Keratinocyte (primary cell): Measurements from ENCODE around the gene GPC3. TPM values are rescaled to one million over a fixed set of nuclear protein-coding genes. Genes with fewer than 3 reads are reported as not detected.

Experiments used
- DNase-seq: peaks from one replicate; pipeline ENCODE4 v3.0.0-alpha.2; 2011; ENCODE audit warnings: low read depth, missing footprints, low spot score
- FAIRE-seq: peaks from 2 replicates; lab custom pipeline; 2011; peaks lifted over from hg19 to GRCh38; lab: Jason Lieb, UNC
- H2AFZ ChIP-seq: 2 replicates; pipeline ENCODE4 v1.6.0; 2012; ENCODE audit warnings: low read length, control low read depth, inconsistent platforms; ENCODE audit not compliant: control insufficient read depth
- H3K27ac ChIP-seq: 2 replicates; pipeline ENCODE4 v1.5.1; 2011; ENCODE audit warnings: low read length; ENCODE audit not compliant: control insufficient read depth, insufficient read depth
- H3K27me3 ChIP-seq: 3 replicates; pipeline ENCODE4 v1.6.0; 2011; ENCODE audit warnings: low read length; ENCODE audit not compliant: control insufficient read depth, insufficient read depth; ENCODE audit errors: extremely low read depth
- H3K36me3 ChIP-seq, 2 experiments: 2 replicates in 1 of 2; 3 replicates in 1 of 2; pipeline ENCODE4 v1.5.1; 2011; ENCODE audit warnings: low read length in 2 of 2, mild to moderate bottlenecking in 1 of 2; ENCODE audit not compliant: control insufficient read depth in 2 of 2, insufficient read depth in 2 of 2; ENCODE audit errors: extremely low read depth in 1 of 2
- H3K4me1 ChIP-seq: 3 replicates; pipeline ENCODE4 v1.5.1; 2011; ENCODE audit warnings: low read length; ENCODE audit not compliant: control insufficient read depth, insufficient read depth; ENCODE audit errors: extremely low read depth
- H3K4me2 ChIP-seq: 3 replicates; pipeline ENCODE4 v1.6.0; 2011; ENCODE audit warnings: low read depth, low read length; ENCODE audit not compliant: control insufficient read depth, insufficient read depth; ENCODE audit errors: extremely low read depth
- H3K4me3 ChIP-seq, 3 experiments: fragments of 200-600 bp in 1 of 3; sonication (generic) in 1 of 3; 2 replicates in 2 of 3; 3 replicates in 1 of 3; pipeline ENCODE4 v1.5.1; 2011 to 2016; ENCODE audit warnings: low read length in 3 of 3, mild to moderate bottlenecking in 3 of 3, control low read depth in 2 of 3, inconsistent platforms in 1 of 3, low read depth in 1 of 3, mixed read lengths in 1 of 3, mixed run types in 1 of 3, moderate library complexity in 1 of 3; ENCODE audit not compliant: control insufficient read depth in 2 of 3, insufficient read depth in 2 of 3; ENCODE audit errors: extremely low read depth in 1 of 3
- H3K79me2 ChIP-seq: 2 replicates; pipeline ENCODE4 v1.6.0; 2012; ENCODE audit warnings: low read length; ENCODE audit not compliant: control insufficient read depth, insufficient read depth
- H3K9ac ChIP-seq: 3 replicates; pipeline ENCODE4 v1.6.0; 2011; ENCODE audit warnings: low read length; ENCODE audit not compliant: control insufficient read depth, insufficient read depth; ENCODE audit errors: extremely low read depth
- H3K9me1 ChIP-seq: 3 replicates; pipeline ENCODE4 v1.6.0; 2011; ENCODE audit warnings: low read length; ENCODE audit not compliant: control insufficient read depth, insufficient read depth; ENCODE audit errors: extremely low read depth
- H3K9me3 ChIP-seq: 2 replicates; pipeline ENCODE4 v1.5.1; 2012; ENCODE audit warnings: low read depth, low read length; ENCODE audit not compliant: control insufficient read depth
- H4K20me1 ChIP-seq: 3 replicates; pipeline ENCODE4 v1.6.0; 2011; ENCODE audit warnings: low read length; ENCODE audit not compliant: control insufficient read depth, insufficient read depth; ENCODE audit errors: extremely low read depth
- EZH2 ChIP-seq: IDR thresholded peaks from one replicate; pipeline ENCODE4 v1.6.1; 2012; ENCODE audit warnings: inconsistent platforms, mild to moderate bottlenecking, low read length, moderate library complexity
- dilution Hi-C: fragments of 300-500 bp; cut with MboI; formaldehyde crosslinking; loops from one replicate; pipeline ENCODE4 v1.7.0; 2020; ENCODE audit warnings: low sequenced_read_pairs; ENCODE audit not compliant: extremely low pct_ligation_motif_present
- polyA plus RNA-seq, 5 experiments: library from polyadenylated mRNA; depleted of rRNA in 3 of 5; stranded (reverse) in 3 of 5; stranded (forward) in 1 of 5; unstranded in 1 of 5; fragments of >200 nt; gene quantifications; 1 replicate in 1 of 5; 2 replicates in 3 of 5; 3 replicates in 1 of 5; pipeline versions ENCODE4 v1.2.1 to v1.2.3, GENCODE V29; 2011 to 2012; ENCODE audit warnings: missing spikeins in 2 of 5, low read depth in 1 of 5, low replicate concordance in 1 of 5
- TF ChIP-seq, protein P1 (sequence below), 3 experiments: IDR thresholded peaks in 1 of 3; conservative IDR thresholded peaks in 1 of 3; optimal IDR thresholded peaks in 1 of 3; 2 replicates in 2 of 3; 3 replicates in 1 of 3; pipeline versions ENCODE3 to v1.5.1; 2011; ENCODE audit warnings: low read length in 3 of 3, mild to moderate bottlenecking in 3 of 3, moderate library complexity in 2 of 3, control low read depth in 1 of 3, inconsistent platforms in 1 of 3; ENCODE audit not compliant: insufficient read depth in 2 of 3; ENCODE audit errors: extremely low read depth in 1 of 3

Gene GPC3
- polyA plus RNA-seq, 1 donor (not counting 4 experiments of a cell fraction or from before 2014, with no cell fraction given), result 0.03 TPM

DNA sequence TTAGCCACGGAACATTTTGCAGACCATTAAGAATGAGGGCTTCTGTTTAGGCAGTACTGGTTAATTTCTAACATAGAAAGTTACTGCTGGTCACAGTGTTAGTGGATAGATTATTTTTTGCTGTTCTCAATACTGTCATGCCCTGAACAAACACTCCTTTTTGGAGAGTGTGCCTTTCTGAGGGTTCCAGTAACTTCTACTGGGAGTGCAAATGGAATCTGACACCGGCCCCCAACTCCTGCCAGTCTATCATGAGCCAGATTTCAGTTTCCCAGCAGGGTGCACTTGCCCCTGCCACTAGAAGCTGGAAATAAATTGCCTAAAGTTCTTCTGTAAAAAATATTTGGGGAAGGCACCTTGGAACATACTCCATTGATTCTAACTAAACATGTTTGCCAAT lies 345.7 kb downstream of the GPC3 start:
- FAIRE-seq (no peak), DNase-seq (no peak)
- no peaks in the 10 kb centered on the region for H3K79me2 ChIP-seq
- H3K4me2 ChIP-seq, result peak overlapping the region; percentile 10
- H3K9ac ChIP-seq, result no peak overlapping the region
- H3K9me3 ChIP-seq, result no peaks in the 10 kb centered on the region
- H4K20me1 ChIP-seq, result no peaks in the 10 kb centered on the region
- TF ChIP-seq EZH2, result no peak
- TF ChIP-seq, protein P1, sequence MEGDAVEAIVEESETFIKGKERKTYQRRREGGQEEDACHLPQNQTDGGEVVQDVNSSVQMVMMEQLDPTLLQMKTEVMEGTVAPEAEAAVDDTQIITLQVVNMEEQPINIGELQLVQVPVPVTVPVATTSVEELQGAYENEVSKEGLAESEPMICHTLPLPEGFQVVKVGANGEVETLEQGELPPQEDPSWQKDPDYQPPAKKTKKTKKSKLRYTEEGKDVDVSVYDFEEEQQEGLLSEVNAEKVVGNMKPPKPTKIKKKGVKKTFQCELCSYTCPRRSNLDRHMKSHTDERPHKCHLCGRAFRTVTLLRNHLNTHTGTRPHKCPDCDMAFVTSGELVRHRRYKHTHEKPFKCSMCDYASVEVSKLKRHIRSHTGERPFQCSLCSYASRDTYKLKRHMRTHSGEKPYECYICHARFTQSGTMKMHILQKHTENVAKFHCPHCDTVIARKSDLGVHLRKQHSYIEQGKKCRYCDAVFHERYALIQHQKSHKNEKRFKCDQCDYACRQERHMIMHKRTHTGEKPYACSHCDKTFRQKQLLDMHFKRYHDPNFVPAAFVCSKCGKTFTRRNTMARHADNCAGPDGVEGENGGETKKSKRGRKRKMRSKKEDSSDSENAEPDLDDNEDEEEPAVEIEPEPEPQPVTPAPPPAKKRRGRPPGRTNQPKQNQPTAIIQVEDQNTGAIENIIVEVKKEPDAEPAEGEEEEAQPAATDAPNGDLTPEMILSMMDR (optimal IDR thresholded peaks at IDR 0.05 in 1 of 3, IDR thresholded peaks at IDR 0.05 in 1 of 3, conservative IDR thresholded peaks at IDR 0.05 in 1 of 3; ENCODE audit: extremely low read depth in 1 of 3, insufficient read depth in 2 of 3, low read length in 3 of 3), result no peak
- no peak overlapping the region for H2AFZ ChIP-seq
- dilution Hi-C loops, result no loop called here
- H3K27ac ChIP-seq, result no peak overlapping the region
- H3K36me3 ChIP-seq, result no peaks in the 10 kb centered on the region
- no peak overlapping the region for H3K4me3 ChIP-seq
- H3K9me1 ChIP-seq, result no peaks in the 10 kb centered on the region
- H3K4me1 ChIP-seq, result peaks cover 12% of the 10 kb centered on the region
- no peaks in the 10 kb centered on the region for H3K27me3 ChIP-seq

GRCh38 chrX:133638285-133638684 lies 347.1 kb downstream of the GPC3 start:
- no peaks in the 10 kb centered on the region for H3K9me3 ChIP-seq
- no peaks in the 10 kb centered on the region for H3K36me3 ChIP-seq
- H4K20me1 ChIP-seq, result no peaks in the 10 kb centered on the region
- no peak for TF ChIP-seq EZH2
- TF ChIP-seq, protein P1 (optimal IDR thresholded peaks at IDR 0.05 in 1 of 3, IDR thresholded peaks at IDR 0.05 in 1 of 3, conservative IDR thresholded peaks at IDR 0.05 in 1 of 3; ENCODE audit: extremely low read depth in 1 of 3, insufficient read depth in 2 of 3, low read length in 3 of 3), result no peak
- no peak overlapping the region for H2AFZ ChIP-seq
- dilution Hi-C loops, result no loop called here
- DNase-seq, result no peak
- no peak for FAIRE-seq
- peaks cover 12% of the 10 kb centered on the region for H3K4me1 ChIP-seq
- H3K9me1 ChIP-seq, result no peaks in the 10 kb centered on the region
- no peak overlapping the region for H3K9ac ChIP-seq
- no peak overlapping the region for H3K4me3 ChIP-seq
- H3K27me3 ChIP-seq, result no peaks in the 10 kb centered on the region
- H3K4me2 ChIP-seq, result no peak overlapping the region
- H3K27ac ChIP-seq, result no peak overlapping the region
- H3K79me2 ChIP-seq, result no peaks in the 10 kb centered on the region
